Neural cell (in vitro differentiated cells): ENCODE data around the gene NCKAP5.

Experiments used
- MXI1 ChIP-seq: fragments of 450-650 bp; conservative IDR thresholded peaks from 2 replicates; pipeline ENCODE4 v1.6.1; 2014; ENCODE audit warnings: antibody characterized with exemption, mild to moderate bottlenecking; ENCODE audit not compliant: poor library complexity, severe bottlenecking
- RAD21 ChIP-seq: fragments of 450-650 bp; conservative IDR thresholded peaks from 2 replicates; pipeline ENCODE4 v1.6.1; 2014; ENCODE audit warnings: antibody characterized with exemption, mild to moderate bottlenecking, moderate library complexity
- TF ChIP-seq, protein P1 (sequence below): fragments of 450-650 bp; IDR thresholded peaks from 2 replicates; pipeline ENCODE4 v1.5.1; 2014; ENCODE audit warnings: antibody characterized with exemption, mild to moderate bottlenecking, moderate library complexity; ENCODE audit not compliant: poor library complexity, severe bottlenecking

DNA sequence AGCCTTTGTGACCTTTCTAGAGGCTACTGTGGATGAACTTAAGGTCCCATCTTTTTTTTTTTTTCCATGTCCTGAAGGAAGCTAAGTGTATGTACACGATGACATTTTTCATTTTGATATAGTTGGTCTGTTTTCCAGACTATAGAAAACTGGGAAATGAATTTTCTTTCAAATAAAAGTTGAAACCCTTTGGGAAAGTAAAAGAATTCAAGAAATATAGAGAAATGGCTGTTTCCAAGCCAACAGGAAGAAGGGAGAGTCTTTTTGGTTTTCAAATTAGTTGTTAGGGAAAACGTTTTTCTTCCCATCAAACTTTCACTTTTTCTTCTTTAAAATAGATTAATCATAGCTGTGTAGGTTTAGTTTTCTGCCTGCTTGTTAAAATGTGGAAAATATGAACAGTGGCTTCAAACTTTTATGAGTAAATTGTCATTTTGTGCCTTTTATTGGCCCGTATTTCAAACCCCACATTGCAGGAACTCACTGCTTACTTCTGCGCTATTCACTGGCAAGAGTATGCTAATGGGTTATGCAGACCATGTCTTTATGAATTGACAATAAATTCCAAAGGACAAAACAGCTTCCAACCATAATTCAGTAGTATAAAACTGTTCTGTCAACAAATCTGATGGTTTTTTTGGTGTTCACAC lies 870.6 kb downstream of the NCKAP5 start:
- TF ChIP-seq RAD21 = no peak
- TF ChIP-seq, protein P1, sequence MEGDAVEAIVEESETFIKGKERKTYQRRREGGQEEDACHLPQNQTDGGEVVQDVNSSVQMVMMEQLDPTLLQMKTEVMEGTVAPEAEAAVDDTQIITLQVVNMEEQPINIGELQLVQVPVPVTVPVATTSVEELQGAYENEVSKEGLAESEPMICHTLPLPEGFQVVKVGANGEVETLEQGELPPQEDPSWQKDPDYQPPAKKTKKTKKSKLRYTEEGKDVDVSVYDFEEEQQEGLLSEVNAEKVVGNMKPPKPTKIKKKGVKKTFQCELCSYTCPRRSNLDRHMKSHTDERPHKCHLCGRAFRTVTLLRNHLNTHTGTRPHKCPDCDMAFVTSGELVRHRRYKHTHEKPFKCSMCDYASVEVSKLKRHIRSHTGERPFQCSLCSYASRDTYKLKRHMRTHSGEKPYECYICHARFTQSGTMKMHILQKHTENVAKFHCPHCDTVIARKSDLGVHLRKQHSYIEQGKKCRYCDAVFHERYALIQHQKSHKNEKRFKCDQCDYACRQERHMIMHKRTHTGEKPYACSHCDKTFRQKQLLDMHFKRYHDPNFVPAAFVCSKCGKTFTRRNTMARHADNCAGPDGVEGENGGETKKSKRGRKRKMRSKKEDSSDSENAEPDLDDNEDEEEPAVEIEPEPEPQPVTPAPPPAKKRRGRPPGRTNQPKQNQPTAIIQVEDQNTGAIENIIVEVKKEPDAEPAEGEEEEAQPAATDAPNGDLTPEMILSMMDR = no peak
- no peak for TF ChIP-seq MXI1
